ENCODE measurements around the gene MCU. TPM values are rescaled to one million over a fixed set of nuclear protein-coding genes. Genes with fewer than 3 reads are reported as not detected.

Gene MCU
- total RNA-seq, 1 donor = 42.7 TPM

GRCh38 chr10:72850861-72851260 lies 158.9 kb downstream of the MCU start:
- H3K4me2 ChIP-seq (ENCODE audit: insufficient read depth, low read length) = no peak overlapping the region

GRCh38 chr10:72851509-72851908 lies 159.6 kb downstream of the MCU start:
- TF ChIP-seq CTCF (IDR thresholded peaks at IDR 0.05; ENCODE audit: extremely low read depth, low read depth, low read length) = no peak
- Histone ChIP-seq H3K4me1 (ENCODE audit: insufficient read depth, low read length) (peaks cover 2% of the 10 kb centered on the region), H4K20me1 (ENCODE audit: insufficient read depth, low read length) (peaks cover 5% of the 10 kb centered on the region), H2AFZ (ENCODE audit: low read length) (no peak overlapping the region), H3K79me2 (ENCODE audit: insufficient read depth, low read length) (no peaks in the 10 kb centered on the region), H3K4me2 (ENCODE audit: insufficient read depth, low read length) (no peak overlapping the region), H3K4me3 (ENCODE audit: insufficient read depth, low read length) (no peak overlapping the region), H3K9me3 (ENCODE audit: low read depth, low read length) (no peaks in the 10 kb centered on the region), H3K27me3 (ENCODE audit: insufficient read depth, low read length) (no peaks in the 10 kb centered on the region), H3K36me3 (ENCODE audit: insufficient read depth, low read length) (no peaks in the 10 kb centered on the region), H3K27ac (ENCODE audit: low read depth, low read length) (no peak overlapping the region)
- no peak for DNase-seq (ENCODE audit: insufficient read length, low spot score, missing footprints)

More at GRCh38 chr10:72850861-72851260, 158.9 kb downstream of the MCU start:
- H2AFZ ChIP-seq (ENCODE audit: low read length) = no peak overlapping the region
- H3K9me3 ChIP-seq (ENCODE audit: low read depth, low read length) = no peaks in the 10 kb centered on the region
- no peaks in the 10 kb centered on the region for H3K27me3 ChIP-seq (ENCODE audit: insufficient read depth, low read length)
- H3K36me3 ChIP-seq (ENCODE audit: insufficient read depth, low read length) = no peaks in the 10 kb centered on the region
- H4K20me1 ChIP-seq (ENCODE audit: insufficient read depth, low read length) = peaks cover 5% of the 10 kb centered on the region
- H3K4me3 ChIP-seq (ENCODE audit: insufficient read depth, low read length) = no peak overlapping the region
- H3K79me2 ChIP-seq (ENCODE audit: insufficient read depth, low read length) = no peaks in the 10 kb centered on the region
- peaks cover 6% of the 10 kb centered on the region for H3K4me1 ChIP-seq (ENCODE audit: insufficient read depth, low read length)
- no peak overlapping the region for H3K27ac ChIP-seq (ENCODE audit: low read depth, low read length)
- DNase-seq (ENCODE audit: insufficient read length, low spot score, missing footprints) = no peak
- no peak for TF ChIP-seq CTCF (IDR thresholded peaks at IDR 0.05; ENCODE audit: extremely low read depth, low read depth, low read length)

GRCh38 chr10:72852508-72852907 lies 160.6 kb downstream of the MCU start:
- Histone ChIP-seq H3K4me1 (ENCODE audit: insufficient read depth, low read length) (no peaks in the 10 kb centered on the region), H4K20me1 (ENCODE audit: insufficient read depth, low read length) (peaks cover 5% of the 10 kb centered on the region), H3K27me3 (ENCODE audit: insufficient read depth, low read length) (no peaks in the 10 kb centered on the region), H3K4me2 (ENCODE audit: insufficient read depth, low read length) (no peak overlapping the region), H3K9me3 (ENCODE audit: low read depth, low read length) (no peaks in the 10 kb centered on the region), H3K79me2 (ENCODE audit: insufficient read depth, low read length) (no peaks in the 10 kb centered on the region), H3K27ac (ENCODE audit: low read depth, low read length) (no peak overlapping the region), H2AFZ (ENCODE audit: low read length) (no peak overlapping the region), H3K36me3 (ENCODE audit: insufficient read depth, low read length) (no peaks in the 10 kb centered on the region), H3K4me3 (ENCODE audit: insufficient read depth, low read length) (no peak overlapping the region)
- TF ChIP-seq CTCF (IDR thresholded peaks at IDR 0.05; ENCODE audit: extremely low read depth, low read depth, low read length) = no peak
- no peak for DNase-seq (ENCODE audit: insufficient read length, low spot score, missing footprints)

- no peak for DNase-seq (ENCODE audit: insufficient read length, low spot score, missing footprints)
- no peak for TF ChIP-seq CTCF (IDR thresholded peaks at IDR 0.05; ENCODE audit: extremely low read depth, low read depth, low read length)
- no peaks in the 10 kb centered on the region for H3K79me2 ChIP-seq (ENCODE audit: insufficient read depth, low read length)
- H2AFZ ChIP-seq (ENCODE audit: low read length) = no peak overlapping the region
- no peak overlapping the region for H3K27ac ChIP-seq (ENCODE audit: low read depth, low read length)
- H3K4me2 ChIP-seq (ENCODE audit: insufficient read depth, low read length) = no peak overlapping the region
- H3K27me3 ChIP-seq (ENCODE audit: insufficient read depth, low read length) = no peaks in the 10 kb centered on the region
- H3K4me3 ChIP-seq (ENCODE audit: insufficient read depth, low read length) = no peak overlapping the region
- H3K36me3 ChIP-seq (ENCODE audit: insufficient read depth, low read length) = peaks cover 4% of the 10 kb centered on the region
- peaks cover 5% of the 10 kb centered on the region for H4K20me1 ChIP-seq (ENCODE audit: insufficient read depth, low read length)
- H3K9me3 ChIP-seq (ENCODE audit: low read depth, low read length) = no peaks in the 10 kb centered on the region
- no peaks in the 10 kb centered on the region for H3K4me1 ChIP-seq (ENCODE audit: insufficient read depth, low read length)
These were observed 163.2 kb downstream of the MCU start for GRCh38 chr10:72855129-72855528.

Data from osteoblast (primary cell).